AG04450 (cell line): ENCODE data around the gene ARHGEF3. TPM values are rescaled to one million over a fixed set of nuclear protein-coding genes. Genes with fewer than 3 reads are reported as not detected.

ENCODE experiments used
- CTCF ChIA-PET: fragments of 300-600, 350-600 bp; formaldehyde crosslinking; extraction: SDS; loops from one replicate; lab custom pipeline; 2022; ENCODE audit warnings: antibody characterized with exemption, inconsistent platforms; lab: Charles Lee
- POLR2A ChIA-PET: fragments of 350-600 bp; formaldehyde crosslinking; extraction: SDS; loops from one replicate; lab custom pipeline; 2021; ENCODE audit warnings: antibody characterized with exemption, inconsistent platforms; lab: Yijun Ruan, JAX
- DNase-seq: peaks from one replicate; pipeline ENCODE4 v3.0.0-alpha.2; 2011; ENCODE audit warnings: low read depth, low spot score
- H3K27ac ChIP-seq: one replicate; pipeline ENCODE4 v1.5.1; 2012; ENCODE audit warnings: low read depth, low read length, control low read depth
- H3K27me3 ChIP-seq: one replicate; pipeline ENCODE4 v1.6.0; 2012; ENCODE audit warnings: low read length; ENCODE audit not compliant: control insufficient read depth, insufficient read depth
- H3K4me3 ChIP-seq: 2 replicates; pipeline ENCODE4 v1.5.1; 2011; ENCODE audit warnings: mild to moderate bottlenecking, low read depth, low read length, control low read depth
- H3K9me3 ChIP-seq: 2 replicates; pipeline ENCODE4 v1.5.1; 2012; ENCODE audit warnings: low read length; ENCODE audit not compliant: control insufficient read depth, insufficient read depth
- CTCF ChIP-seq: IDR thresholded peaks from 2 replicates; pipeline ENCODE4 v1.5.1; 2011; ENCODE audit warnings: low read depth, low read length, control low read depth, inconsistent platforms
- polyA plus RNA-seq: library from polyadenylated mRNA; depleted of rRNA; stranded (reverse); fragments of >200 nt; gene quantifications from 2 replicates; pipeline ENCODE4 v1.2.3, GENCODE V29; 2011

ARHGEF3 gene
- polyA plus RNA-seq, 1 experiment: 5.6 TPM

- POLR2A ChIA-PET: interaction anchor here (0.6 kb wide), 1 partner anchor 16 kb away, joined by 4 read pairs; no protein-coding TSS in a partner anchor
- no peak for TF ChIP-seq CTCF
- CTCF ChIA-PET: interaction anchor here (0.6 to 7.9 kb wide), 5 partner anchors 10 to 428 kb away, joined by 3 to 89 read pairs (median 5); partner anchors contain the start of gene ARHGEF3
- Histone ChIP-seq H3K27me3 (peaks cover 3% of the 10 kb centered on the region), H3K9me3 (no peaks in the 10 kb centered on the region), H3K4me3 (no peak overlapping the region), H3K27ac (no peak overlapping the region)
- DNase-seq: no peak
These were observed 19.5 kb downstream of the ARHGEF3 start for GRCh38 chr3:56782215-56782614.

DNA sequence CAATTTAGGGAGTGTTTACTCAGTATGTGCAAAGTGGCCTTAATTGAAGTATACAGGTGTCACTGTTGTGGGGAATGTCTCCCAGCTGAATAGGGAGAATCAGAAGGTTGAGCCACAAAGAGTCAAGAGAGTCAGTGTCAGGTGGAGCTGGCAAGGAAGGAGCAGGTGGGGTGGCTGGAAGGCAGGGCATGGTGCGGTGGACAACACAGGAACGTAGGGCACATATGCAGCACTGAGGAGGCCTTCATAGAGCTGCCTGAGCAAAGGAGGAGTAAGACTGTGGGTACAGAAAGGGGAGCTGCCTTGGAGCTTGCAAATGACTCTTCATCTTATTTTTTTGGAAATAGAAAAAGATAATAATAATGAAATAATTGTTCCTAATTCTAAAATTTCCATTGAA lies 20.0 kb downstream of the ARHGEF3 start:
- ChIA-PET CTCF (interaction anchor here (1.8 to 7.9 kb wide), 2 partner anchors 18 to 214 kb away, joined by 6 to 89 read pairs; partner anchors contain the start of gene ARHGEF3), POLR2A (no interaction called here)
- H3K27me3 ChIP-seq: peaks cover 3% of the 10 kb centered on the region
- H3K4me3 ChIP-seq: no peak overlapping the region
- DNase-seq: no peak
- no peak for TF ChIP-seq CTCF
- no peak overlapping the region for H3K27ac ChIP-seq
- no peaks in the 10 kb centered on the region for H3K9me3 ChIP-seq

- Histone ChIP-seq H3K4me3 (no peak overlapping the region), H3K27ac (no peak overlapping the region), H3K27me3 (peaks cover 3% of the 10 kb centered on the region), H3K9me3 (no peaks in the 10 kb centered on the region)
- CTCF ChIA-PET: interaction anchor here (7.9 kb wide), 1 partner anchor 19 kb away, joined by 89 read pairs; the partner anchor contains the start of gene ARHGEF3
- no peak for TF ChIP-seq CTCF
- no peak for DNase-seq
- POLR2A ChIA-PET: no interaction called here
These were observed 20.8 kb downstream of the ARHGEF3 start for GRCh38 chr3:56780936-56781335.

DNA sequence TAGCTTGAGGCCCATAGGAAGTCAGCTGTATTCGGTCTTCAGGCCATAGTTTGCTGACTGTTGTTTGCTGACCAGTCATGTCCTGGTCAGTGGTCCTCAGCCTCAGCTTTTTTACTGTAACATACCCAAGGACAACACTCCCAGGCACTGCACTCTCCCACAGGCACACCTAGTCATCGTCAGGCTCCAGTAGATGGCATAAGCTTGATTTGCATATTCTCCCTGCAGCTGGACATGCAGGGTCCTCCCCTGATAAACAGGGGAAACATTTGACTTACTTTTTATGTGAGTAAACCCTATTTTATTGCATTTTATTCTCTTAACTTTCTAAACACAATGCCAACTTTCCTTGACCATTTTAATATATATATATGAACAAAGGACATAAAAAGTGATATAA lies 22.9 kb downstream of the ARHGEF3 start:
- TF ChIP-seq CTCF: no peak
- CTCF ChIA-PET: interaction anchor here (0.8 kb wide), 1 partner anchor 77 kb away, joined by 3 read pairs; no protein-coding TSS in a partner anchor
- H3K27me3 ChIP-seq: peaks cover 3% of the 10 kb centered on the region
- POLR2A ChIA-PET: no interaction called here
- no peaks in the 10 kb centered on the region for H3K9me3 ChIP-seq
- H3K27ac ChIP-seq: no peak overlapping the region
- no peak for DNase-seq
- H3K4me3 ChIP-seq: no peak overlapping the region

GRCh38 chr3:56776556-56776950 lies 25.2 kb downstream of the ARHGEF3 start:
- H3K9me3 ChIP-seq: no peaks in the 10 kb centered on the region
- peaks cover 3% of the 10 kb centered on the region for H3K27me3 ChIP-seq
- no peak overlapping the region for H3K4me3 ChIP-seq
- no peak for DNase-seq
- H3K27ac ChIP-seq: no peak overlapping the region
- POLR2A ChIA-PET: no interaction called here
- CTCF ChIA-PET: interaction anchor here (0.5 to 3.0 kb wide), 3 partner anchors 23 to 1792 kb away, joined by 3 to 16 read pairs (median 6); no protein-coding TSS in a partner anchor
- no peak for TF ChIP-seq CTCF
